GM21528 (cell line): ENCODE measurements around the gene MRPL23.

ENCODE experiments used
- ATAC-seq: cut with Tn5 transposase; IDR thresholded peaks from one replicate; pipeline ENCODE4 v1.9.1; 2021; ENCODE audit warnings: mild to moderate bottlenecking, moderate library complexity; ENCODE audit not compliant: unreplicated experiment, low FRiP score

MRPL23 gene

GRCh38 chr11:1946812-1947484 is at the start of gene MRPL23:
TSS of gene MRPL23 (plus strand) at chr11:1947332. CDS start at chr11:1947363, 31 bp downstream.
- ATAC-seq: no peak

- ATAC-seq: no peak
Measured at GRCh38 chr11:1899090-1899489, 48.0 kb upstream of the MRPL23 start.

- no peak for ATAC-seq
Measured at GRCh38 chr11:1899686-1900085, 47.4 kb upstream of the MRPL23 start.

GRCh38 chr11:1906181-1906580 is 41.0 kb upstream of the MRPL23 start:
- ATAC-seq: no peak

- ATAC-seq: no peak
Measured at GRCh38 chr11:1906611-1907423, 40.3 kb upstream of the MRPL23 start.

- ATAC-seq: no peak
Measured at GRCh38 chr11:1908618-1909017, 38.5 kb upstream of the MRPL23 start.

- no peak for ATAC-seq
Measured at GRCh38 chr11:1909524-1909923, 37.6 kb upstream of the MRPL23 start.

- no peak for ATAC-seq
Measured at GRCh38 chr11:1912289-1912878, 34.7 kb upstream of the MRPL23 start.

- ATAC-seq: no peak
Measured at GRCh38 chr11:1913271-1914060, 33.7 kb upstream of the MRPL23 start.

GRCh38 chr11:1915795-1916131 is 31.4 kb upstream of the MRPL23 start:
- no peak for ATAC-seq

GRCh38 chr11:1916132-1916985 is 30.8 kb upstream of the MRPL23 start:
- ATAC-seq: no peak

- no peak for ATAC-seq
Measured at GRCh38 chr11:1916986-1917522, 30.1 kb upstream of the MRPL23 start.

GRCh38 chr11:1917523-1918435 is 29.4 kb upstream of the MRPL23 start:
- no peak for ATAC-seq

GRCh38 chr11:1918436-1919315 is 28.5 kb upstream of the MRPL23 start:
- ATAC-seq: no peak

- ATAC-seq: no peak
Measured at GRCh38 chr11:1919391-1920127, 27.6 kb upstream of the MRPL23 start, which contains the start of gene TNNT3. TSS of gene TNNT3 (plus strand) at chr11:1919703. CDS start at chr11:1922875, 3,172 bp downstream.

- no peak for ATAC-seq
Measured at GRCh38 chr11:1920128-1920908, 26.8 kb upstream of the MRPL23 start.
